Thoracic aorta (tissue), 2 donors: ENCODE results near the gene C2orf80. TPM values are rescaled to one million over a fixed set of nuclear protein-coding genes. Genes with fewer than 3 reads are reported as not detected.

ENCODE experiments used
- ATAC-seq: fragments of 150-250 bp; one replicate; pipeline ENCODE4 v1.8.0; 2017; ENCODE audit warnings: low read depth; ENCODE audit not compliant: insufficient number of reproducible peaks, low FRiP score
- DNase-seq: peaks from one replicate; pipeline ENCODE4 v3.0.0-alpha.2; 2020; ENCODE audit warnings: low spot score
- H3K27ac ChIP-seq, 2 donors: fragments of 200-600 bp; sonication (generic); 1 replicate in 1 of 2; 2 replicates in 1 of 2; pipeline ENCODE4 v1.5.1; 2016; ENCODE audit warnings: mild to moderate bottlenecking in 2 of 2, moderate library complexity in 2 of 2
- H3K27me3 ChIP-seq: fragments of 200-600 bp; sonication (generic); replicated peaks from 2 replicates; pipeline ENCODE4 v1.6.0; 2016; ENCODE audit warnings: mild to moderate bottlenecking; ENCODE audit not compliant: insufficient read depth
- H3K36me3 ChIP-seq: fragments of 200-600 bp; sonication (generic); one replicate; pipeline ENCODE4 v1.5.1; 2016
- H3K4me1 ChIP-seq, 2 donors: fragments of 200-600 bp; sonication (generic); 1 replicate in 1 of 2; 2 replicates in 1 of 2; pipeline versions ENCODE4 v1.5.1 to v1.6.0; 2016; ENCODE audit warnings: low read depth in 2 of 2, mild to moderate bottlenecking in 1 of 2; ENCODE audit not compliant: control insufficient read depth in 1 of 2
- H3K4me3 ChIP-seq: fragments of 200-600 bp; sonication (generic); 2 replicates; pipeline ENCODE4 v1.5.1; 2016; ENCODE audit warnings: mild to moderate bottlenecking
- H3K9me3 ChIP-seq: fragments of 200-600 bp; sonication (generic); 2 replicates; pipeline ENCODE4 v1.5.1; 2016
- CTCF ChIP-seq: fragments of 200-600 bp; sonication (generic); IDR thresholded peaks from one replicate; pipeline ENCODE4 v1.5.1; 2019; ENCODE audit warnings: antibody characterized with exemption
- total RNA-seq, 2 donors: library from RNA; depleted of rRNA; stranded (reverse); fragments of >200 nt; gene quantifications; one replicate each; pipeline versions ENCODE4 v1.1.0 to v1.2.3, GENCODE V29; 2016

Gene C2orf80
- total RNA-seq, 2 donors from 2014 or later, result not detected

GRCh38 chr2:208150094-208150493 lies 39.7 kb downstream of the C2orf80 start:
- Histone ChIP-seq H3K36me3 (no peaks in the 10 kb centered on the region), H3K9me3 (no peaks in the 10 kb centered on the region), H3K27me3 (no peaks in the 10 kb centered on the region), H3K4me1 (no peaks in the 10 kb centered on the region), H3K27ac (no peak overlapping the region), H3K4me3 (no peak overlapping the region)
- TF ChIP-seq CTCF, result no peak
- no peak for ATAC-seq
- no peak for DNase-seq

GRCh38 chr2:208148803-208149202 lies 41.0 kb downstream of the C2orf80 start:
- H3K27me3 ChIP-seq, result no peaks in the 10 kb centered on the region
- H3K27ac ChIP-seq, result no peak overlapping the region
- H3K9me3 ChIP-seq, result no peaks in the 10 kb centered on the region
- H3K36me3 ChIP-seq, result no peaks in the 10 kb centered on the region
- DNase-seq (no peak), ATAC-seq (no peak)
- no peak for TF ChIP-seq CTCF
- no peaks in the 10 kb centered on the region for H3K4me1 ChIP-seq
- no peak overlapping the region for H3K4me3 ChIP-seq

GRCh38 chr2:208147759-208148158 lies 42.1 kb downstream of the C2orf80 start:
- Histone ChIP-seq H3K9me3 (no peaks in the 10 kb centered on the region), H3K36me3 (no peaks in the 10 kb centered on the region), H3K27ac (no peak overlapping the region), H3K27me3 (no peaks in the 10 kb centered on the region), H3K4me3 (no peak overlapping the region), H3K4me1 (no peaks in the 10 kb centered on the region)
- no peak for ATAC-seq
- no peak for TF ChIP-seq CTCF
- no peak for DNase-seq

GRCh38 chr2:208147008-208147407 lies 42.8 kb downstream of the C2orf80 start:
- H3K9me3 ChIP-seq, result no peaks in the 10 kb centered on the region
- DNase-seq (no peak), ATAC-seq (no peak)
- H3K4me3 ChIP-seq, result no peak overlapping the region
- H3K36me3 ChIP-seq, result no peaks in the 10 kb centered on the region
- no peak overlapping the region for H3K27ac ChIP-seq
- H3K27me3 ChIP-seq, result no peaks in the 10 kb centered on the region
- H3K4me1 ChIP-seq, result no peaks in the 10 kb centered on the region
- TF ChIP-seq CTCF, result no peak

GRCh38 chr2:208146006-208146405 lies 43.8 kb downstream of the C2orf80 start, which contains the start of gene CRYGB:
TSS of gene CRYGB (minus strand) at chr2:208146158. CDS start at chr2:208146120, 38 bp downstream.
- no peaks in the 10 kb centered on the region for H3K9me3 ChIP-seq
- H3K27me3 ChIP-seq, result no peaks in the 10 kb centered on the region
- no peak for TF ChIP-seq CTCF
- H3K27ac ChIP-seq, result no peak within 1 kb of the TSS
- no peaks in the 10 kb centered on the region for H3K36me3 ChIP-seq
- no peak within 1 kb of the TSS for H3K4me3 ChIP-seq
- DNase-seq (no peak), ATAC-seq (no peak)
- no peaks in the 10 kb centered on the region for H3K4me1 ChIP-seq
